Stomach (tissue), 4 donors: ENCODE measurements around the gene REPS2.

Source experiments
- EP300 ChIP-seq: sonication (generic); formaldehyde crosslinking; IDR thresholded peaks from one replicate; pipeline ENCODE4 v1.6.1; 2017; ENCODE audit warnings: antibody characterized with exemption
- POLR2AphosphoS5 ChIP-seq, 3 donors: sonication (generic); formaldehyde crosslinking; IDR thresholded peaks; one replicate each; pipeline ENCODE4 v1.6.1; 2016; ENCODE audit warnings: antibody characterized with exemption in 3 of 3
- TF ChIP-seq, protein P1 (sequence below), 7 experiments: fragments of 450-650 bp in 4 of 7; fragments of 200-600 bp in 3 of 7; sonication (generic) in 3 of 7; IDR thresholded peaks; one replicate each; pipeline ENCODE4 v1.5.1; 2016 to 2019; ENCODE audit warnings: antibody characterized with exemption in 7 of 7, control low read depth in 2 of 7, mild to moderate bottlenecking in 1 of 7

DNA sequence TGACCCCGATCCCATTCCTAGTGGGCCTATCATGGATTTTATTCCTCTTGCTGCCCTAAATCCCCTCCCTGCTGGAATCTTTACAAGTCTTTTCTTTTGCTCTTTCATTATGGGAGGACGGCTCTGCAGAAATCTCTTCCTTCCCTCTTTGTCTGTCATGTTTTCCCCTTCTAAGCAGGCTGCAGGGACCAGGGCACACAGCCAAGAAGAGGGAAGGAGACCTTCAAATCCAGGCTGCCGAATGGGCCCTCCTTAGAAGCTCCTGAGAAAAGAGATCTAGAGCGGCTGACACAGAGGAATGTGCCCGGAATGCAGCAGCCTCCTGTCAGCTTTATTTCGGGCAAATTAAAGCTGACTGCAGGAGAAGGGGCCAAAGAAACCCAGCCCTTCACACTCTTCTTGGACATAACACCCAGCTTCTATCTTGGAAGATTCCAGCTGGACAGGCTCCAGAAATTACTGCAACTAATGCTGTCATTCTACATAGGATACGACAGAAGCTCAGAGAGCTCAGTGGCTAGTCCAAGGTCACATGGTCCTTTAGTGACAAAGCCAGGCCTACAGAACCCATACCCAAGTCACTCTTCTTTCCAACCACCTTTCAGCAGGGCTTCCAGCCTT lies 240.8 kb downstream of the REPS2 start:
- TF ChIP-seq POLR2AphosphoS5 (IDR thresholded peaks at IDR 0.05), result no peak
- TF ChIP-seq, protein P1, sequence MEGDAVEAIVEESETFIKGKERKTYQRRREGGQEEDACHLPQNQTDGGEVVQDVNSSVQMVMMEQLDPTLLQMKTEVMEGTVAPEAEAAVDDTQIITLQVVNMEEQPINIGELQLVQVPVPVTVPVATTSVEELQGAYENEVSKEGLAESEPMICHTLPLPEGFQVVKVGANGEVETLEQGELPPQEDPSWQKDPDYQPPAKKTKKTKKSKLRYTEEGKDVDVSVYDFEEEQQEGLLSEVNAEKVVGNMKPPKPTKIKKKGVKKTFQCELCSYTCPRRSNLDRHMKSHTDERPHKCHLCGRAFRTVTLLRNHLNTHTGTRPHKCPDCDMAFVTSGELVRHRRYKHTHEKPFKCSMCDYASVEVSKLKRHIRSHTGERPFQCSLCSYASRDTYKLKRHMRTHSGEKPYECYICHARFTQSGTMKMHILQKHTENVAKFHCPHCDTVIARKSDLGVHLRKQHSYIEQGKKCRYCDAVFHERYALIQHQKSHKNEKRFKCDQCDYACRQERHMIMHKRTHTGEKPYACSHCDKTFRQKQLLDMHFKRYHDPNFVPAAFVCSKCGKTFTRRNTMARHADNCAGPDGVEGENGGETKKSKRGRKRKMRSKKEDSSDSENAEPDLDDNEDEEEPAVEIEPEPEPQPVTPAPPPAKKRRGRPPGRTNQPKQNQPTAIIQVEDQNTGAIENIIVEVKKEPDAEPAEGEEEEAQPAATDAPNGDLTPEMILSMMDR (IDR thresholded peaks at IDR 0.05), result no peak
- no peak for TF ChIP-seq EP300
